GM21367 (cell line): ENCODE data around the gene FAM114A1.
"Not testable (repeated sequence)": the region's sequence is repeated elsewhere in the genome, so short reads cannot be mapped to it uniquely, and the experiment has no call there.

Source experiments
- ATAC-seq: cut with Tn5 transposase; IDR thresholded peaks from one replicate; pipeline ENCODE4 v1.9.1; 2021; ENCODE audit not compliant: unreplicated experiment

FAM114A1 gene

GRCh38 chr4:38964942-38965775, 97.6 kb downstream of the FAM114A1 start:
- ATAC-seq: no peak

- no peak for ATAC-seq
These were observed 98.3 kb downstream of the FAM114A1 start for GRCh38 chr4:38965866-38966265.

- no peak for ATAC-seq
These were observed 99.9 kb downstream of the FAM114A1 start for GRCh38 chr4:38967260-38968095.

- no peak for ATAC-seq
These were observed 101.1 kb downstream of the FAM114A1 start for GRCh38 chr4:38968668-38969067.

GRCh38 chr4:38976308-38976707, 108.7 kb downstream of the FAM114A1 start:
- ATAC-seq: no peak

- ATAC-seq: no peak
These were observed 111.5 kb downstream of the FAM114A1 start for GRCh38 chr4:38979081-38979480.

- no peak for ATAC-seq
These were observed 112.1 kb downstream of the FAM114A1 start for GRCh38 chr4:38979511-38980230.

- no peak for ATAC-seq
These were observed 113.5 kb downstream of the FAM114A1 start for GRCh38 chr4:38980903-38981676.

GRCh38 chr4:38982361-38983095, 114.9 kb downstream of the FAM114A1 start:
- no peak for ATAC-seq

GRCh38 chr4:38983291-38983690, 115.7 kb downstream of the FAM114A1 start:
- no peak for ATAC-seq

GRCh38 chr4:38983787-38984598, 116.4 kb downstream of the FAM114A1 start:
- ATAC-seq: no peak

- no peak for ATAC-seq
These were observed 117.9 kb downstream of the FAM114A1 start for GRCh38 chr4:38985410-38986100.

GRCh38 chr4:38987491-38987890, 119.9 kb downstream of the FAM114A1 start:
- ATAC-seq: no peak

GRCh38 chr4:38988353-38988752, 120.7 kb downstream of the FAM114A1 start:
- not testable (repeated sequence) for ATAC-seq

GRCh38 chr4:38989487-38989886, 121.9 kb downstream of the FAM114A1 start:
- ATAC-seq: no peak

- no peak for ATAC-seq
These were observed 122.6 kb downstream of the FAM114A1 start for GRCh38 chr4:38990241-38990640.

GRCh38 chr4:38993683-38994082, 126.1 kb downstream of the FAM114A1 start:
- no peak for ATAC-seq

GRCh38 chr4:38994135-38994534, 126.5 kb downstream of the FAM114A1 start:
- ATAC-seq: no peak
